Activated CD4-positive, alpha-beta T cell treated with anti-CD3 and anti-CD28 coated beads for 36 hours (primary cell): Measurements from ENCODE around the gene TRAPPC3L. TPM values are rescaled to one million over a fixed set of nuclear protein-coding genes. Genes with fewer than 3 reads are reported as not detected.
A peak's percentile ranks its signal among the peaks of the same experiment; 100 is the strongest.
"Not testable (repeated sequence)": the region's sequence is repeated elsewhere in the genome, so short reads cannot be mapped to it uniquely, and the experiment has no call there.

ENCODE experiments used
- ATAC-seq: fragments of 200-7000 bp; cut with Tn5 transposase; one replicate; pipeline ENCODE4 v1.10.0; 2021; ENCODE audit warnings: mild to moderate bottlenecking, moderate library complexity
- CTCF ChIA-PET: fragments of 350-600 bp; sonication (Branson Sonifier 250); formaldehyde crosslinking; loops from one replicate; lab custom pipeline; 2021; ENCODE audit warnings: antibody characterized with exemption; lab: Charles Lee
- POLR2A ChIA-PET: fragments of 350-600 bp; sonication (Branson Sonifier 250); formaldehyde crosslinking; loops from one replicate; lab custom pipeline; 2021; ENCODE audit warnings: antibody characterized with exemption, inconsistent platforms; lab: Charles Lee
- DNase-seq: peaks from one replicate; pipeline ENCODE4 v3.0.0-alpha.2; 2020
- H3K27ac Mint-ChIP-seq: one replicate; pipeline ENCODE4 v1.8.0; 2021; ENCODE audit warnings: mixed read lengths
- H3K27me3 Mint-ChIP-seq: one replicate; pipeline ENCODE4 v1.8.0; 2021; ENCODE audit warnings: mixed read lengths
- H3K36me3 Mint-ChIP-seq: one replicate; pipeline ENCODE4 v1.8.0; 2021; ENCODE audit warnings: low read depth, mixed read lengths
- H3K4me1 Mint-ChIP-seq: one replicate; pipeline ENCODE4 v1.8.0; 2021; ENCODE audit warnings: mixed read lengths
- H3K4me3 Mint-ChIP-seq: one replicate; pipeline ENCODE4 v1.8.0; 2021; ENCODE audit warnings: mild to moderate bottlenecking, moderate library complexity, mixed read lengths
- H3K9me3 Mint-ChIP-seq: one replicate; pipeline ENCODE4 v1.8.0; 2021; ENCODE audit warnings: low read depth, mixed read lengths
- intact Hi-C, 2 experiments: fragments of 100-400 bp; cut with DNase I in 1 of 2; cut with micrococcal nuclease in 1 of 2; formaldehyde crosslinking; loops; one replicate each; pipeline versions ENCODE4 v1.14.2 to v1.15.1; 2022 to 2024; cut with DNase I, micrococcal nuclease
- total RNA-seq, 2 experiments: library from RNA; stranded (reverse); gene quantifications; one replicate each; pipeline ENCODE4 v1.2.3, GENCODE V29; 2021

The TRAPPC3L gene
- total RNA-seq, 2 experiments from 2014 or later = not detected

GRCh38 chr6:116515141-116515540, 30.3 kb downstream of the TRAPPC3L start:
- no peak for DNase-seq
- POLR2A ChIA-PET = no interaction called here
- no peak for ATAC-seq
- intact Hi-C loops = no loop called here
- H3K9me3 Mint-ChIP-seq = no peaks in the 10 kb centered on the region
- no peaks in the 10 kb centered on the region for H3K36me3 Mint-ChIP-seq
- CTCF ChIA-PET = interaction anchor here (0.8 to 1.7 kb wide), 4 partner anchors 18 to 227 kb away, joined by 3 to 5 read pairs (median 4); no protein-coding TSS in a partner anchor
- no peak overlapping the region for H3K27ac Mint-ChIP-seq
- peaks cover 3% of the 10 kb centered on the region for H3K27me3 Mint-ChIP-seq
- no peaks in the 10 kb centered on the region for H3K4me1 Mint-ChIP-seq
- no peak overlapping the region for H3K4me3 Mint-ChIP-seq

- no peaks in the 10 kb centered on the region for H3K4me1 Mint-ChIP-seq
- peaks cover 3% of the 10 kb centered on the region for H3K9me3 Mint-ChIP-seq
- H3K36me3 Mint-ChIP-seq = no peaks in the 10 kb centered on the region
- no peak for DNase-seq
- CTCF ChIA-PET = interaction anchor here (1.0 to 2.1 kb wide), 6 partner anchors 8 to 226 kb away, joined by 3 to 9 read pairs (median 4); no protein-coding TSS in a partner anchor
- intact Hi-C loops = no loop called here
- no peak overlapping the region for H3K27ac Mint-ChIP-seq
- POLR2A ChIA-PET = no interaction called here
- ATAC-seq = no peak
- peaks cover 3% of the 10 kb centered on the region for H3K27me3 Mint-ChIP-seq
- no peak overlapping the region for H3K4me3 Mint-ChIP-seq
Measured at GRCh38 chr6:116514111-116514510, 31.4 kb downstream of the TRAPPC3L start.

- Mint-ChIP-seq H3K4me3 (no peak overlapping the region), H3K27me3 (peaks cover 3% of the 10 kb centered on the region), H3K27ac (no peak overlapping the region), H3K9me3 (peaks cover 3% of the 10 kb centered on the region), H3K36me3 (no peaks in the 10 kb centered on the region), H3K4me1 (no peaks in the 10 kb centered on the region)
- ATAC-seq = no peak
- intact Hi-C loops = no loop called here
- no peak for DNase-seq
- CTCF ChIA-PET = interaction anchor here (1.3 to 2.1 kb wide), 5 partner anchors 9 to 225 kb away, joined by 4 to 9 read pairs (median 4); no protein-coding TSS in a partner anchor
- POLR2A ChIA-PET = no interaction called here
Measured at GRCh38 chr6:116513224-116513875, 32.1 kb downstream of the TRAPPC3L start.

GRCh38 chr6:116512734-116513133, 32.8 kb downstream of the TRAPPC3L start:
- no peaks in the 10 kb centered on the region for H3K4me1 Mint-ChIP-seq
- no peak for DNase-seq
- POLR2A ChIA-PET = no interaction called here
- H3K36me3 Mint-ChIP-seq = no peaks in the 10 kb centered on the region
- no peak overlapping the region for H3K4me3 Mint-ChIP-seq
- CTCF ChIA-PET = interaction anchor here (0.6 to 2.1 kb wide), 5 partner anchors 10 to 302 kb away, joined by 3 to 9 read pairs (median 4); no protein-coding TSS in a partner anchor
- H3K27ac Mint-ChIP-seq = no peak overlapping the region
- no peaks in the 10 kb centered on the region for H3K27me3 Mint-ChIP-seq
- intact Hi-C loops = no loop called here
- peaks cover 3% of the 10 kb centered on the region for H3K9me3 Mint-ChIP-seq
- no peak for ATAC-seq

- no peaks in the 10 kb centered on the region for H3K36me3 Mint-ChIP-seq
- H3K4me3 Mint-ChIP-seq = no peak overlapping the region
- H3K27ac Mint-ChIP-seq = no peak overlapping the region
- POLR2A ChIA-PET = no interaction called here
- no peaks in the 10 kb centered on the region for H3K27me3 Mint-ChIP-seq
- intact Hi-C loops = no loop called here
- H3K9me3 Mint-ChIP-seq = peaks cover 3% of the 10 kb centered on the region
- no peaks in the 10 kb centered on the region for H3K4me1 Mint-ChIP-seq
- ATAC-seq (no peak), DNase-seq (no peak)
- CTCF ChIA-PET = interaction anchor here (0.6 to 2.1 kb wide), 4 partner anchors 21 to 302 kb away, joined by 3 to 9 read pairs (median 4); no protein-coding TSS in a partner anchor
Measured at GRCh38 chr6:116512111-116512559, 33.3 kb downstream of the TRAPPC3L start.

- Mint-ChIP-seq H3K4me1 (no peaks in the 10 kb centered on the region), H3K9me3 (peaks cover 3% of the 10 kb centered on the region), H3K36me3 (no peaks in the 10 kb centered on the region), H3K27me3 (no peaks in the 10 kb centered on the region), H3K4me3 (no peak within 1 kb of the TSS), H3K27ac (no peak within 1 kb of the TSS)
- no peak for DNase-seq
- CTCF ChIA-PET = interaction anchor here (1.1 kb wide), 1 partner anchor 21 kb away, joined by 3 read pairs; no protein-coding TSS in a partner anchor
- ATAC-seq = no peak
- intact Hi-C loops = no loop called here
- POLR2A ChIA-PET = no interaction called here
Measured at GRCh38 chr6:116511424-116512110, 33.9 kb downstream of the TRAPPC3L start, which contains the start of gene CALHM5. Gene CALHM5 (plus strand): TSS chr6:116511639. CDS start chr6:116511697, 58 bp downstream.

- Mint-ChIP-seq H3K36me3 (no peaks in the 10 kb centered on the region), H3K27me3 (peaks cover 9% of the 10 kb centered on the region), H3K9me3 (peaks cover 5% of the 10 kb centered on the region), H3K4me3 (no peak overlapping the region), H3K27ac (no peak overlapping the region), H3K4me1 (no peaks in the 10 kb centered on the region)
- POLR2A ChIA-PET = no interaction called here
- DNase-seq = no peak
- ATAC-seq = no peak
- CTCF ChIA-PET = no interaction called here
- intact Hi-C loops = no loop called here
Measured at GRCh38 chr6:116508527-116508926, 37.0 kb downstream of the TRAPPC3L start.

- intact Hi-C loops = no loop called here
- Mint-ChIP-seq H3K4me3 (no peak overlapping the region), H3K36me3 (no peaks in the 10 kb centered on the region), H3K9me3 (peaks cover 9% of the 10 kb centered on the region), H3K27me3 (peaks cover 15% of the 10 kb centered on the region), H3K4me1 (no peaks in the 10 kb centered on the region), H3K27ac (no peak overlapping the region)
- POLR2A ChIA-PET = no interaction called here
- CTCF ChIA-PET = no interaction called here
- ATAC-seq (no peak), DNase-seq (no peak)
Measured at GRCh38 chr6:116507324-116507723, 38.2 kb downstream of the TRAPPC3L start.

- Mint-ChIP-seq H3K27ac (no peak overlapping the region), H3K36me3 (no peaks in the 10 kb centered on the region), H3K4me1 (no peaks in the 10 kb centered on the region), H3K4me3 (no peak overlapping the region), H3K27me3 (peaks cover 15% of the 10 kb centered on the region), H3K9me3 (peaks cover 6% of the 10 kb centered on the region)
- intact Hi-C loops = no loop called here
- no peak for ATAC-seq
- peak; percentile 30 for DNase-seq
- ChIA-PET CTCF (interaction anchor here (0.8 to 1.1 kb wide), 3 partner anchors 77 to 213 kb away, joined by 3 to 7 read pairs (median 3); no protein-coding TSS in a partner anchor), POLR2A (no interaction called here)
Measured at GRCh38 chr6:116500969-116501433, 44.5 kb downstream of the TRAPPC3L start.

GRCh38 chr6:116497113-116497676, 48.3 kb downstream of the TRAPPC3L start:
- DNase-seq (no peak), ATAC-seq (no peak)
- Mint-ChIP-seq H3K9me3 (no peaks in the 10 kb centered on the region), H3K27me3 (no peaks in the 10 kb centered on the region), H3K4me1 (no peaks in the 10 kb centered on the region), H3K4me3 (no peak overlapping the region), H3K27ac (no peak overlapping the region), H3K36me3 (no peaks in the 10 kb centered on the region)
- ChIA-PET CTCF (interaction anchor here (0.9 to 1.5 kb wide), 5 partner anchors 23 to 209 kb away, joined by 3 to 5 read pairs (median 4); no protein-coding TSS in a partner anchor), POLR2A (no interaction called here)
- intact Hi-C loops = no loop called here

- H3K9me3 Mint-ChIP-seq, POLR2A ChIA-PET, ATAC-seq, H3K4me3 Mint-ChIP-seq, H3K27ac Mint-ChIP-seq, DNase-seq, H3K27me3 Mint-ChIP-seq, H3K36me3 Mint-ChIP-seq, H3K4me1 Mint-ChIP-seq: not testable (repeated sequence)
- intact Hi-C loops = loop anchor here in 1 of 2 experiments (1.0 kb wide), 1 partner anchor 38 kb away; no protein-coding TSS in a partner anchor
- CTCF ChIA-PET = interaction anchor here (1.0 kb wide), 1 partner anchor 19 kb away, joined by 3 read pairs; no protein-coding TSS in a partner anchor
Measured at GRCh38 chr6:116495161-116495560, 50.3 kb downstream of the TRAPPC3L start.
